Measurements from ENCODE around the gene ADARB1. TPM values are rescaled to one million over a fixed set of nuclear protein-coding genes. Genes with fewer than 3 reads are reported as not detected.
"Not testable (repeated sequence)": the region's sequence is repeated elsewhere in the genome, so short reads cannot be mapped to it uniquely, and the experiment has no call there.

ADARB1 gene, protein sequence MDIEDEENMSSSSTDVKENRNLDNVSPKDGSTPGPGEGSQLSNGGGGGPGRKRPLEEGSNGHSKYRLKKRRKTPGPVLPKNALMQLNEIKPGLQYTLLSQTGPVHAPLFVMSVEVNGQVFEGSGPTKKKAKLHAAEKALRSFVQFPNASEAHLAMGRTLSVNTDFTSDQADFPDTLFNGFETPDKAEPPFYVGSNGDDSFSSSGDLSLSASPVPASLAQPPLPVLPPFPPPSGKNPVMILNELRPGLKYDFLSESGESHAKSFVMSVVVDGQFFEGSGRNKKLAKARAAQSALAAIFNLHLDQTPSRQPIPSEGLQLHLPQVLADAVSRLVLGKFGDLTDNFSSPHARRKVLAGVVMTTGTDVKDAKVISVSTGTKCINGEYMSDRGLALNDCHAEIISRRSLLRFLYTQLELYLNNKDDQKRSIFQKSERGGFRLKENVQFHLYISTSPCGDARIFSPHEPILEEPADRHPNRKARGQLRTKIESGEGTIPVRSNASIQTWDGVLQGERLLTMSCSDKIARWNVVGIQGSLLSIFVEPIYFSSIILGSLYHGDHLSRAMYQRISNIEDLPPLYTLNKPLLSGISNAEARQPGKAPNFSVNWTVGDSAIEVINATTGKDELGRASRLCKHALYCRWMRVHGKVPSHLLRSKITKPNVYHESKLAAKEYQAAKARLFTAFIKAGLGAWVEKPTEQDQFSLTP
- 17.3 TPM for total RNA-seq
- 10 to 100 TPM; 22.4 to 32.1 (median 25.6) TPM for polyA plus RNA-seq (ENCODE audit: insufficient read depth in 1 of 8, insufficient read length in 8 of 8, low replicate concordance in 1 of 8)
- long read RNA-seq, donor 1: 0 reads
- long read RNA-seq, donor 2: 0 reads
- long read RNA-seq, donor 3: 0 reads
- long read RNA-seq, donor 4: 0 reads
- long read RNA-seq, donor 5: 0 reads
- long read RNA-seq, donor 6: 0 reads
- long read RNA-seq, donor 7: 0 reads
- long read RNA-seq, donor 8, partial matches to known transcripts: 0 of 1 reads
- long read RNA-seq, donor 8, other reads (novel, unspliced or antisense): 0 of 1 reads
- long read RNA-seq, donor 9: 0 reads
- long read RNA-seq, donor 10, partial matches to known transcripts: 7 of 7 reads
- long read RNA-seq, donor 10, other reads (novel, unspliced or antisense): 0 of 7 reads
- long read RNA-seq, donor 11, partial matches to known transcripts: 0 of 1 reads
- long read RNA-seq, donor 11, other reads (novel, unspliced or antisense): 0 of 1 reads

DNA sequence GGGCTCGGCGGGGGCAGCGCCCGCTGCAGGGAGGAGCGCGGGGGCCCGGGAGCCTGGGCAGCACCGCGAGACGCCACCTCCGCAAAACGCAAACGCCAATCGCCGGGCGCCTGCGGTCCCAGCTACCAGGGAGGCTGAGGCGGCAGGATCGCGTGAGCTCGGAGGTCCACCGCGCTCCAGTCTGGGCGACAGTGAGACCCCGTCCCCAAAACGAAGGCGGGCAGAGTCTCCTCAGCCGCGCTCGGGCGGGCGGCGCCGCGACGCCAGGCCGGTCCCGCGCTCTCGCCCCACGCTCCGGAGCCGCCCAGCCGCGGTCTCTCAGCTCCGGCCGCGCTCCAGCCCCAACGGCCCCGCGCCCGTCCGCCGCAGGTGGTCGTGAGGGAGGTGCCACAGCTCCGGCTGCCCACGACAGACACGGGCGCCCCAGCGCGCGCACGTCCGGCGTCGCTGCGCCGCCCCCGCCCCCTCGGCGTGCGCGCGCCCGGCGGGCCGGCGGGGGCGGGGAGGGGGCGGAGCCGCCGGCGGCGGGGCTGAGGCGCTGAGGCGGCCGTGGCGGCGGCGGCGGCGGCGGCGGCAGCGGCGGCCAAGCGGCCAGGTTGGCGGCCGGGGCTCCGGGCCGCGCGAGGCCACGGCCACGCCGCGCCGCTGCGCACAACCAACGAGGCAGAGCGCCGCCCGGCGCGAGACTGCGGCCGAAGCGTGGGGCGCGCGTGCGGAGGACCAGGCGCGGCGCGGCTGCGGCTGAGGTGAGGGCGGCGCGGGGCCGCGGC is at the start of gene ADARB1:
Gene ADARB1 (plus strand): TSS at position 533 of the 770 bp plus-strand sequence. CDS start 97,077 bp downstream, outside the sequence.
- DNase-seq: peak; percentile 83
- Histone ChIP-seq H3K27me3 (ENCODE audit: control insufficient read depth, insufficient read depth, low read length) (peaks cover 6% of the 10 kb centered on the region), H3K4me1 (ENCODE audit: control insufficient read depth, insufficient read depth, low read length) (peaks cover 47% of the 10 kb centered on the region), H3K9me3 (replicated peaks; ENCODE audit: control insufficient read depth, low read depth, low read length) (no peaks in the 10 kb centered on the region), H3K36me3 (ENCODE audit: control insufficient read depth, insufficient read depth, low read length) (peaks cover 6% of the 10 kb centered on the region), H3K4me3 (ENCODE audit: low read length) (peak within 1 kb of the TSS; percentile 72), H3K27ac (ENCODE audit: low read length) (peak within 1 kb of the TSS; percentile 72)
- under 1% methylated on average over 132 of the region's 132 CpGs for WGBS (ENCODE audit: insufficient coverage)

DNA sequence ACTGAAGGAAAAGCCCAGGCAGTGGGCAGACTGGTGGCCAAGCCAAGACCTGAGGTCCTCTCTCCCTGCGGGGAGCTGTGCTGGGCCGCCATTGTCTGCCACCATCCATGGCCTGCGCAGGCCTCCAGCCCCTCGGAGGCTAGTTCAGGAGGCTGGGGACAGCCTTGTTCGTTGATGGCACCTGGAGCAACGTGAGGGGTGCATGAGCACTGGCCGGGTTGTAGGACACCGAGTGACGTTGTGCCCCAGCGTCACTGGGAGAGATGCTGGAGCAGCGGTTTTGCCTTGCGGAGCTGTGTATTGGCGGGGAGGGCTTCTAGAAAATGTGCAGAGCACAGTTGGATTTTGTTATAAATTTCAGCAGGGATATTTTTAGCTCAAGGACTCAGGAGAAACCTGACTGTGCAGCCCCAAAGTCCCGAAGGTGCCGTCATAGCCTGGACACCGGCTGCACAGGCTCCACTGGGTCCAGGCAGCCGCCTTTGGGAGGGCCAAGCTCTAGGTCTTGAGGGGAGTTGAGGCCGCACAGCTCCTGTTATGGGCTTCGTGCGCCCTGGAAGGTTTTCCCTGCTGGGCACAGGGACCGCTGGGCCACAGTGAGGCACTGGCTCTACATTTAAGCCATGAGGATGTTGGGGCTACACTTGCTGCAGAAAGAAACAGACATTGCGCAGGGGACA is 48.2 kb upstream of the ADARB1 start:
- Histone ChIP-seq H3K27ac (ENCODE audit: low read length) (no peak overlapping the region), H3K9me3 (replicated peaks; ENCODE audit: control insufficient read depth, low read depth, low read length) (no peaks in the 10 kb centered on the region), H3K4me1 (ENCODE audit: control insufficient read depth, insufficient read depth, low read length) (peaks cover 34% of the 10 kb centered on the region), H3K27me3 (ENCODE audit: control insufficient read depth, insufficient read depth, low read length) (peaks cover 2% of the 10 kb centered on the region), H3K4me3 (ENCODE audit: low read length) (no peak overlapping the region), H3K36me3 (ENCODE audit: control insufficient read depth, insufficient read depth, low read length) (no peaks in the 10 kb centered on the region)
- no peak for DNase-seq
- 75% methylated on average over 22 of the region's 22 CpGs for WGBS (ENCODE audit: insufficient coverage)

DNA sequence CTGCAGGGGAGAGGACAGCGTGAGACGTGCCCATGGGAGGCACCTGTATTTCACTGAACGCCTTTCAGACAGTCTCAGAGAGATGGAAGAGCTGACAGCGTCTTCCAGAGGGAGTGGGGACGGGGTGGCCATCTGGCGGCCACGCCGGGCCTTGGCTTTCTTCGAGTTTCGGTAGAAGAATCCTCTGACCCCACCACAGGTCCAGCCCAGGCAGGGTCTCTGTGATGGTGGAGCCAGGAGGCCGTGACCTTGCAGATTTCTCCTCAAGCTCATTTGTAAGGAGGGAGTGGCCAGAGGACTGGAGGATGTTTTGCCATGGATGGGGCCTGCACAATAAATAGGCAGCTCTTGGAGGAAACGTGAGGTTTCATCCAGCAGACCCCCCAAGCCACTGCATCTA is 47.6 kb upstream of the ADARB1 start:
- WGBS (ENCODE audit: insufficient coverage): 75% methylated on average over 9 of the region's 12 CpGs
- no peak overlapping the region for H3K4me3 ChIP-seq (ENCODE audit: low read length)

DNA sequence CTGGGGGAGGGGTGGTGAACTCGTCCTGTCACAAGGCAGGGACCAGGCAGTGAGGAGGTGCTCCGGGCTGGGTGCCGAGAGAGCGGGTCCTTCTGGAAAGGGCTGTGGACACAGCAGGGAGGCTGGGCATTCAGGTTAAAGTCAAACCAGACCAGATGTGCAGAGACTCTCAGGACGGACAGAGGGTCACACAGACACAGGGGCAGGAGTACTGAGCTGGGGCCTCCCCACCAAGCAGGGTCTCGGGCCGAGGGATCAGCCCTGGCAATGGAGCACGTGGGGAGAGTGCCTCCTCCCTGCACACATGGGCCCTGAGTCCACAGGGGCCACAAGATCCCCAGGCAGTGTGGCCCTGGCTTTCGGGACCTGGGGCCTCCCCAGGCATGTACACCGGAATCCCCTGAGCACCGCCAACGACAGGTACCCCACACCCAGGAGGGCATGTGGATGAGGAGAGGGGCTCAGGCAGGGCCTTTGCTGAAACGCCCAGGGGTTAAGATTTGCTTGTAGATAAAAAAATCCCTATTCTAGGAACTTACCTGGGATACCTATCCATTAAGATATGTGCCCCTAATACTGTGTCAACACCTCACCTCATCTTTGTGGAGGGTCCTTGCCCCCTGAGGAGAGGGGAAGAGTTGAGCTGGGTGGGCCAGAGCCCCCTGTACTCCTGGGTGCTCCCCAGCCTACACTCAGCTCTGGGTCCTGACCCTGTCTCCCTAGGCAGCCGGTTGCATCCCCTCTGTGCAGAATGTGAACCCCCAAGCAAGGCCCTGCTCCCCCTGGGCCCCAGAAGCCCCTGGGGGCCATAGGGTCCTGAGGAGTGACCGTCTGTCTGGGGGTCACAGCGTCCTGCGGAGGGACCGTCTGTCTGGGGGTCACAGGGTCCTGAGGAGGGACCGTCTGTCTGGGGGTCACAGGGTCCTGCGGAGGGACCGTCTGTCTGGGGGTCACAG is 46.9 kb upstream of the ADARB1 start:
- H3K27me3 ChIP-seq (ENCODE audit: control insufficient read depth, insufficient read depth, low read length): peaks cover 4% of the 10 kb centered on the region
- 85% methylated on average over 9 of the region's 21 CpGs for WGBS (ENCODE audit: insufficient coverage)
- peaks cover 45% of the 10 kb centered on the region for H3K4me1 ChIP-seq (ENCODE audit: control insufficient read depth, insufficient read depth, low read length)
- H3K4me3 ChIP-seq (ENCODE audit: low read length): no peak overlapping the region
- no peaks in the 10 kb centered on the region for H3K9me3 ChIP-seq (replicated peaks; ENCODE audit: control insufficient read depth, low read depth, low read length)
- no peak for DNase-seq
- no peak overlapping the region for H3K27ac ChIP-seq (ENCODE audit: low read length)
- H3K36me3 ChIP-seq (ENCODE audit: control insufficient read depth, insufficient read depth, low read length): no peaks in the 10 kb centered on the region

More for the DNA sequence above, 47.6 kb upstream of the ADARB1 start:
- Histone ChIP-seq H3K36me3 (ENCODE audit: control insufficient read depth, insufficient read depth, low read length) (no peaks in the 10 kb centered on the region), H3K4me1 (ENCODE audit: control insufficient read depth, insufficient read depth, low read length) (peaks cover 41% of the 10 kb centered on the region), H3K27me3 (ENCODE audit: control insufficient read depth, insufficient read depth, low read length) (peaks cover 4% of the 10 kb centered on the region), H3K9me3 (replicated peaks; ENCODE audit: control insufficient read depth, low read depth, low read length) (no peaks in the 10 kb centered on the region), H3K27ac (ENCODE audit: low read length) (no peak overlapping the region)
- no peak for DNase-seq

DNA sequence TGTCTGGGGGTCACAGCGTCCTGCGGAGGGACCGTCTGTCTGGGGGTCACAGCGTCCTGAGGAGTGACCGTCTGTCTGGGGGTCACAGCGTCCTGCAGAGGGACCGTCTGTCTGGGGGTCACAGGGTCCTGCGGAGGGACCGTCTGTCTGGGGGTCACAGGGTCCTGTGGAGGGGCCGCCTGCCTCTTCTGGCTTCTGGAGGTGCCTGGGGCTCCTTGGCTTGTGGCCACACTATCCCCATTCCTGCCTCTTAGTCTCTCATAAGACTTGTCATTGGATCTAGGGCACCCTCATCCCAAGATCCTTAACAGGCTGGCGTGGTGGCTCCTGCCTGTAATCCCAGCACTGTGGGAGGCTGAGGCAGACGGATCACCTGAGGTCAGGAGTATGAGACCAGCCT is 45.7 kb upstream of the ADARB1 start:
- not testable (repeated sequence) for H3K27ac ChIP-seq (ENCODE audit: low read length); H3K9me3 ChIP-seq (replicated peaks; ENCODE audit: control insufficient read depth, low read depth, low read length); H3K4me3 ChIP-seq (ENCODE audit: low read length); H3K36me3 ChIP-seq (ENCODE audit: control insufficient read depth, insufficient read depth, low read length); DNase-seq; H3K27me3 ChIP-seq (ENCODE audit: control insufficient read depth, insufficient read depth, low read length)
- 81% methylated on average over 8 of the region's 12 CpGs for WGBS (ENCODE audit: insufficient coverage)
- peaks cover 55% of the 10 kb centered on the region for H3K4me1 ChIP-seq (ENCODE audit: control insufficient read depth, insufficient read depth, low read length)

DNA sequence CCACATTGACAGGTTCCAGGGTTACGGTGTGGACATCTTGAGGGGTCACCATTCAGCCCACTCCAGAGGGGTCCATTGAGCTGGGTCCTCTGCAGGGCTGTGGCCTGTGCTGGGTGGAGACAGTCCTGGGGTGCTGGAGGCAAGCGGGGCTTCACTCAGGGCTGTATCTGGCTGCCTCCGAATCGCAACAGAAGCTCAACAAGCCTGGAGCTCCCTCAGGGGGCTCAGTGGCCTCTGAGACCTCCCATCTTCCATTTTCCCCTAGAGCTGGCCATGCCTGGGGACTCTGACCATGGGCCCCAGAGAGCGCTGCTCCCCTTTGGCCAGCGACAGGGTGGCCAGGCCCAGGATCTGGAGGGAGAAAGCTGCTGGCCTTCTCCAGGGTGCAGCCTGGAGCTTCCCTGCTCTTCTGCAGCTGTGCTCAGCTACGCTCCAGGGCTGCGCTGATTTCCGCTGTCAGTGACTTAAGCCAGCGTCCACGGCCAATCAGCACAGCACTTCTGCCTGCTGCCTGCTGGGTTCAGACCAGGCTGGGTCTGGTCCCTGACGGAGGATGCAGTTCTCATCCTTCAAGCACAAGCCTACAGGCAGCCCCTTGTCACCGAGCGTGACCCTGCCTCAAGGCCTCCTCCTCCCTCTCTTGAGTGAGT is 45.0 kb upstream of the ADARB1 start:
- H3K27ac ChIP-seq (ENCODE audit: low read length): peak overlapping the region; percentile 86
- WGBS (ENCODE audit: insufficient coverage): 22% methylated on average over 8 of the region's 14 CpGs

DNA sequence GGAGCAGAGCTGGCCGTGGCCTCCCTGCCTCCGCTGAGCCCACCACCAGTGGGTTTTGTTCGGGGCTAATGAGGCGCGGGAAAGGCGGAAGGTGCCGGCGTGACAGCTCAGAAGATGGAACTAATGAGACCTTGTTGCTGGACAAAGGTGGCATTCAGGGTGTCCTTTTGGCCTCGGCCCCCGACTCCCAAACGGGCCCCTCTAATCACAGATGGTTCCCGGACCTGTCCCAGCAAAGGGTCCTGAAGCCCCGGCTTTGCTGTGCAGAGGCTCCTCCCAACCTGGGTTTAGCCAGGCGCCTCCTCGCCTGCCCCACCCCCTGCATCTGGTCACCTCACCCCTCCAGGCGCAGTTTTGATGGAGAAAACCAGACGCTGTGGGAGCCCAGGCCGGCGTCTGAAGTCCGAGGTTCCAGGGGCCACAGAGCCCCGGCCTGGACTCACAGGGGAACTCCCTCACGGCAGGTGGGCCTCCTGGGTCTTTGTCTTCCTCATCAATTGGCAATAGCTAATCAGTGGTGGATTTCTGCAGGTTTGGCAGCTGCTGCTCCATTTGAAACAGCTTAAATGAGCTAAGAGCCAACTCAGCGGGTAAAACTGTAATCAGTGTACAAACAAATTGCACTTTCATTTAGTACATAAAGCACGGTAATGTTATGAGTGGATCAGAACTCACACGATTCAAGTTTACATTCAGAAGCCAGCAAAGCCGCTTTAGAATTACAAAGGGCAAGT is 44.3 kb upstream of the ADARB1 start:
- peaks cover 2% of the 10 kb centered on the region for H3K27me3 ChIP-seq (ENCODE audit: control insufficient read depth, insufficient read depth, low read length)
- no peak overlapping the region for H3K4me3 ChIP-seq (ENCODE audit: low read length)
- peaks cover 69% of the 10 kb centered on the region for H3K4me1 ChIP-seq (ENCODE audit: control insufficient read depth, insufficient read depth, low read length)
- DNase-seq: no peak
- 33% methylated on average over 18 of the region's 26 CpGs for WGBS (ENCODE audit: insufficient coverage)
- H3K9me3 ChIP-seq (replicated peaks; ENCODE audit: control insufficient read depth, low read depth, low read length): no peaks in the 10 kb centered on the region
- no peaks in the 10 kb centered on the region for H3K36me3 ChIP-seq (ENCODE audit: control insufficient read depth, insufficient read depth, low read length)
- peak overlapping the region; percentile 86 for H3K27ac ChIP-seq (ENCODE audit: low read length)

More for the DNA sequence above, 45.0 kb upstream of the ADARB1 start:
- H3K36me3 ChIP-seq (ENCODE audit: control insufficient read depth, insufficient read depth, low read length): no peaks in the 10 kb centered on the region
- H3K9me3 ChIP-seq (replicated peaks; ENCODE audit: control insufficient read depth, low read depth, low read length): no peaks in the 10 kb centered on the region
- H3K4me3 ChIP-seq (ENCODE audit: low read length): no peak overlapping the region
- peaks cover 2% of the 10 kb centered on the region for H3K27me3 ChIP-seq (ENCODE audit: control insufficient read depth, insufficient read depth, low read length)
- H3K4me1 ChIP-seq (ENCODE audit: control insufficient read depth, insufficient read depth, low read length): peaks cover 62% of the 10 kb centered on the region
- DNase-seq: peak; percentile 93

Measured in muscle of leg (tissue), 16 donors.